Adrenal gland (tissue), 12 donors: Measurements from ENCODE around the gene DUSP16. TPM values are rescaled to one million over a fixed set of nuclear protein-coding genes. Genes with fewer than 3 reads are reported as not detected.

ENCODE experiments used
- DNase-seq, 7 donors: peaks; one replicate each; pipeline ENCODE4 v3.0.0-alpha.2; 2019 to 2020
- H3K27ac ChIP-seq, 5 donors: fragments of 200-600 bp; sonication (generic) in 4 of 5; 1 replicate in 3 of 5; 2 replicates in 2 of 5; pipeline versions ENCODE4 v1.5.1 to v1.8.0; 2016 to 2020; ENCODE audit warnings: mild to moderate bottlenecking in 1 of 5
- H3K27me3 ChIP-seq: fragments of 200-600 bp; 2 replicates; pipeline ENCODE4 v1.8.0; 2021
- H3K36me3 ChIP-seq, 2 donors: fragments of 200-600 bp; replicated peaks in 1 of 2; 1 replicate in 1 of 2; 2 replicates in 1 of 2; pipeline versions ENCODE4 v1.5.1 to v1.8.0; 2018 to 2022
- H3K4me1 ChIP-seq, 2 donors: fragments of 200-600 bp; replicated peaks in 1 of 2; 1 replicate in 1 of 2; 2 replicates in 1 of 2; pipeline versions ENCODE4 v1.5.1 to v1.8.0; 2018 to 2021
- H3K4me3 ChIP-seq, 4 donors: fragments of 200-600 bp; sonication (generic) in 3 of 4; one replicate each; pipeline ENCODE4 v1.5.1; 2016 to 2018
- H3K9me3 ChIP-seq, 3 donors: fragments of 200-600 bp; sonication (generic) in 1 of 3; replicated peaks in 1 of 3; 1 replicate in 2 of 3; 2 replicates in 1 of 3; pipeline versions ENCODE4 v1.5.1 to v1.8.0; 2016 to 2021
- POLR2A ChIP-seq, 2 donors: fragments of 450-650 bp; IDR thresholded peaks; one replicate each; pipeline ENCODE4 v1.6.1; 2017; ENCODE audit warnings: antibody characterized with exemption in 2 of 2, mild to moderate bottlenecking in 2 of 2, moderate library complexity in 1 of 2
- WGBS, 4 donors: extraction: QIAGEN DNeasy Blood & Tissue Kit in 2 of 4; methylation state at CpG; one replicate each; pipeline versions ENCODE4 v1.1.5 to v1.1.7; 2013 to 2017; 5-methylcytosine and 5-hydroxymethylcytosine counted together
- intact Hi-C, 2 donors: fragments of 100-400 bp; cut with DNase I; formaldehyde crosslinking; loops; one replicate each; pipeline versions ENCODE4 v1.14.1 to v1.15.0; 2022 to 2023
- polyA plus RNA-seq, 3 donors: library from polyadenylated mRNA; stranded (reverse); fragments of 200-250 nt in 2 of 3; fragments of 350-450 nt in 1 of 3; fragmentation: Illumina TruSeq in 1 of 3; extraction: RNeasy Lipid Tissue Mini Kit (QIAGEN cat#74804) in 1 of 3; gene quantifications; one replicate each; pipeline ENCODE4 v1.2.3, GENCODE V29; 2013 to 2014
- total RNA-seq, 9 donors: library from RNA; depleted of rRNA in 4 of 9; stranded (reverse); fragments of >200 nt in 4 of 9; fragments of 120-200 nt in 1 of 9; fragmentation: NEBNext Ultra II Directional in 1 of 9; extraction: Animal tissue kit (Norgen Biotek cat#: 25700) in 1 of 9; gene quantifications; one replicate each; pipeline versions ENCODE4 v1.1.0 to v1.2.4, GENCODE V29; 2013 to 2023
- TF ChIP-seq, protein P1 (sequence below), 6 experiments: fragments of 450-650 bp in 4 of 6; fragments of 200-600 bp in 2 of 6; sonication (generic) in 1 of 6; IDR thresholded peaks; 1 replicate in 5 of 6; 2 replicates in 1 of 6; pipeline versions ENCODE4 v1.5.1 to v1.8.0; 2016 to 2021; ENCODE audit warnings: antibody characterized with exemption in 6 of 6, mild to moderate bottlenecking in 2 of 6, moderate library complexity in 1 of 6
- donor health status: healthy with polysubstance abuse.
- donor health status: Bipolar disorder and iron deficiency.
- donor health status: DM: yes; HTN: yes; CAD: no.
- donor health status: DM: no; HTN: no; CAD: no.
- donor health status: DM: no; HTN: no; CAD: no.
- donor health status: DM: yes; HTN: yes; CAD: no.

The DUSP16 gene
- total and polyA plus RNA-seq, 12 donors, result 24.5 to 374 (median 109) TPM

GRCh38 chr12:12555656-12556055 is 7.0 kb downstream of the DUSP16 start:
- H3K27me3 ChIP-seq, result no peaks in the 10 kb centered on the region
- H3K36me3 ChIP-seq, result no peaks in the 10 kb centered on the region
- no peaks in the 10 kb centered on the region for H3K9me3 ChIP-seq
- DNase-seq, result no peak
- intact Hi-C loops, result no loop called here
- TF ChIP-seq, protein P1, sequence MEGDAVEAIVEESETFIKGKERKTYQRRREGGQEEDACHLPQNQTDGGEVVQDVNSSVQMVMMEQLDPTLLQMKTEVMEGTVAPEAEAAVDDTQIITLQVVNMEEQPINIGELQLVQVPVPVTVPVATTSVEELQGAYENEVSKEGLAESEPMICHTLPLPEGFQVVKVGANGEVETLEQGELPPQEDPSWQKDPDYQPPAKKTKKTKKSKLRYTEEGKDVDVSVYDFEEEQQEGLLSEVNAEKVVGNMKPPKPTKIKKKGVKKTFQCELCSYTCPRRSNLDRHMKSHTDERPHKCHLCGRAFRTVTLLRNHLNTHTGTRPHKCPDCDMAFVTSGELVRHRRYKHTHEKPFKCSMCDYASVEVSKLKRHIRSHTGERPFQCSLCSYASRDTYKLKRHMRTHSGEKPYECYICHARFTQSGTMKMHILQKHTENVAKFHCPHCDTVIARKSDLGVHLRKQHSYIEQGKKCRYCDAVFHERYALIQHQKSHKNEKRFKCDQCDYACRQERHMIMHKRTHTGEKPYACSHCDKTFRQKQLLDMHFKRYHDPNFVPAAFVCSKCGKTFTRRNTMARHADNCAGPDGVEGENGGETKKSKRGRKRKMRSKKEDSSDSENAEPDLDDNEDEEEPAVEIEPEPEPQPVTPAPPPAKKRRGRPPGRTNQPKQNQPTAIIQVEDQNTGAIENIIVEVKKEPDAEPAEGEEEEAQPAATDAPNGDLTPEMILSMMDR (IDR thresholded peaks at IDR 0.05), result no peak
- no peak for TF ChIP-seq POLR2A (IDR thresholded peaks at IDR 0.05)
- 84 to 88% (median 85%) methylated on average over 4 of the region's 4 CpGs for WGBS, 4 donors
- no peak overlapping the region for H3K4me3 ChIP-seq
- H3K27ac ChIP-seq, result no peak overlapping the region
- H3K4me1 ChIP-seq, result peaks cover 4 to 32% of the 10 kb centered on the region in 2 donors

- WGBS, 4 donors, result 77 to 89% (median 86%) methylated on average over 3 of the region's 3 CpGs
- DNase-seq, result no peak
- intact Hi-C loops, result no loop called here
- Histone ChIP-seq H3K27ac (no peak overlapping the region), H3K27me3 (no peaks in the 10 kb centered on the region), H3K9me3 (no peaks in the 10 kb centered on the region), H3K4me1 (peaks cover 0 to 22% of the 10 kb centered on the region in 2 donors), H3K4me3 (no peak overlapping the region), H3K36me3 (no peaks in the 10 kb centered on the region)
- TF ChIP-seq, protein P1 (IDR thresholded peaks at IDR 0.05), result no peak
- TF ChIP-seq POLR2A (IDR thresholded peaks at IDR 0.05), result no peak
These were observed 9.4 kb downstream of the DUSP16 start for GRCh38 chr12:12553208-12553785.

DNA sequence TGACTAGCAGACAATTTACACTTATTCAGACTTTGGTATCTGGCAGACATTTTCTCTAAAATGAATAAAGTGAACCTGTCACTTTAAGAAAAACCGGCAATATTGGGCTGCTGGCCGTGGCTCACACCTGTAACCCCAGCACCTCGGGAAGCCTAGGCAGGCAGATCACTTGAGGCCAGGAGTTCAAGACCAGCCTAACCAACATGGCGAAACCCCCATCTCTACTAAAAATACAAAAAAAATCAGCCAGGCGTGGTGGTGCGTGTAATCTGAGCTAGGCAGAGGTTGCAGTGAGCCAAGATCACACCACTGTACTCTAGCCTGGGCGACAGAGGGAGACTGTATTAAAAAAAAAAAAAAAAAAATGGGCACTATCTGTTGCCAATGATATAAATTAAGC is 11.5 kb downstream of the DUSP16 start:
- WGBS, 4 donors, result 53 to 69% (median 57%) methylated on average over 7 of the region's 7 CpGs
- TF ChIP-seq, protein P1 (IDR thresholded peaks at IDR 0.05), result no peak
- no peak for TF ChIP-seq POLR2A (IDR thresholded peaks at IDR 0.05)
- intact Hi-C loops, result no loop called here
- Histone ChIP-seq H3K27me3 (no peaks in the 10 kb centered on the region), H3K4me3 (no peak overlapping the region), H3K36me3 (peaks cover 0 to 6% of the 10 kb centered on the region in 2 donors), H3K4me1 (peaks cover 0 to 19% of the 10 kb centered on the region in 2 donors), H3K27ac (peak overlapping the region in 1 of 5 donors; percentile 24), H3K9me3 (no peaks in the 10 kb centered on the region)
- DNase-seq, result no peak

DNA sequence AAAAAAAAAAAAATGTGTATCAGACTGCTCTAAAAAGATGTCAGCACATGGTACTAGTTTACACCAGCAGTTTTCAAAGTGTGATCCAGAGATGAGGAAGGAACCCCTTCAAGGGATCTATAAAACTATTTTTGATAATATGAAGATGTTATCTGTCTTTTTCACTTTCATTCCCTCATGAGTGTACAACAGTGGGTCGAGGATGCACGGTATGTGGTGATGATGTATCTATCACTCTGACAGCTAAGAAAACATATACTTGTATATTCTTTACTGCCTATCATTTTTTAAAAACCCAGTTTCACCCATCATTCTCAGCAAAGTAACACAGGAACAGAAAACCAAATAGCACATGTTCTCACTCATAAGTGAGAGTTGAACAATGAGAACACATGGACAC is 12.4 kb downstream of the DUSP16 start:
- peaks cover 0 to 18% of the 10 kb centered on the region in 2 donors for H3K4me1 ChIP-seq
- no peak overlapping the region for H3K4me3 ChIP-seq
- TF ChIP-seq, protein P1 (IDR thresholded peaks at IDR 0.05), result no peak
- no peak for TF ChIP-seq POLR2A (IDR thresholded peaks at IDR 0.05)
- H3K9me3 ChIP-seq, result no peaks in the 10 kb centered on the region
- intact Hi-C loops, result no loop called here
- no peak for DNase-seq
- peaks cover 0 to 6% of the 10 kb centered on the region in 2 donors for H3K36me3 ChIP-seq
- 76 to 88% (median 80%) methylated on average over 2 of the region's 2 CpGs for WGBS, 4 donors
- no peaks in the 10 kb centered on the region for H3K27me3 ChIP-seq
- H3K27ac ChIP-seq, result no peak overlapping the region
